ENCODE data around the gene RSPH10B2. TPM values are rescaled to one million over a fixed set of nuclear protein-coding genes. Genes with fewer than 3 reads are reported as not detected.
"Not testable (repeated sequence)": the region's sequence is repeated elsewhere in the genome, so short reads cannot be mapped to it uniquely, and the experiment has no call there.

The RSPH10B2 gene
- total RNA-seq, 1 donor from 2014 or later, result 0.20 TPM

- not testable (repeated sequence) for DNase-seq (ENCODE audit: low read depth)
Observed at GRCh38 chr7:6789353-6789752, 35.5 kb downstream of the RSPH10B2 start.

GRCh38 chr7:6792113-6792872 lies 38.4 kb downstream of the RSPH10B2 start:
- peak; percentile 78 for DNase-seq (ENCODE audit: low read depth)

GRCh38 chr7:6794276-6794675 lies 40.4 kb downstream of the RSPH10B2 start:
- not testable (repeated sequence) for DNase-seq (ENCODE audit: low read depth)

- not testable (repeated sequence) for DNase-seq (ENCODE audit: low read depth)
Observed at GRCh38 chr7:6797218-6797617, 43.3 kb downstream of the RSPH10B2 start.

- not testable (repeated sequence) for DNase-seq (ENCODE audit: low read depth)
Observed at GRCh38 chr7:6798047-6798446, 44.1 kb downstream of the RSPH10B2 start.

- DNase-seq (ENCODE audit: low read depth), result not testable (repeated sequence)
Observed at GRCh38 chr7:6799887-6800286, 46.0 kb downstream of the RSPH10B2 start.

- not testable (repeated sequence) for DNase-seq (ENCODE audit: low read depth)
Observed at GRCh38 chr7:6800331-6800730, 46.4 kb downstream of the RSPH10B2 start.

GRCh38 chr7:6807393-6807918 lies 53.6 kb downstream of the RSPH10B2 start:
- DNase-seq (ENCODE audit: low read depth), result not testable (repeated sequence)

GRCh38 chr7:6807959-6808358 lies 54.1 kb downstream of the RSPH10B2 start:
- DNase-seq (ENCODE audit: low read depth), result not testable (repeated sequence)

- not testable (repeated sequence) for DNase-seq (ENCODE audit: low read depth)
Observed at GRCh38 chr7:6813011-6813410, 59.1 kb downstream of the RSPH10B2 start.

GRCh38 chr7:6815470-6815869 lies 61.6 kb downstream of the RSPH10B2 start:
- not testable (repeated sequence) for DNase-seq (ENCODE audit: low read depth)

GRCh38 chr7:6821622-6822021 lies 67.7 kb downstream of the RSPH10B2 start:
- not testable (repeated sequence) for DNase-seq (ENCODE audit: low read depth)

GRCh38 chr7:6825236-6826125 lies 71.6 kb downstream of the RSPH10B2 start:
- DNase-seq (ENCODE audit: low read depth), result not testable (repeated sequence)

- DNase-seq (ENCODE audit: low read depth), result peak; percentile 18
Observed at GRCh38 chr7:6826151-6826550, 72.2 kb downstream of the RSPH10B2 start, which contains the start of gene CCZ1B. Gene CCZ1B (minus strand): TSS chr7:6826275. CDS start chr7:6826197, 78 bp downstream.

- not testable (repeated sequence) for DNase-seq (ENCODE audit: low read depth)
Observed at GRCh38 chr7:6827180-6827579, 73.3 kb downstream of the RSPH10B2 start.

GRCh38 chr7:6829616-6830015 lies 75.7 kb downstream of the RSPH10B2 start:
- not testable (repeated sequence) for DNase-seq (ENCODE audit: low read depth)

GRCh38 chr7:6830026-6830425 lies 76.1 kb downstream of the RSPH10B2 start:
- DNase-seq (ENCODE audit: low read depth), result not testable (repeated sequence)

- no peak for DNase-seq (ENCODE audit: low read depth)
Observed at GRCh38 chr7:6831018-6831725, 77.3 kb downstream of the RSPH10B2 start.

GRCh38 chr7:6833636-6834035 lies 79.7 kb downstream of the RSPH10B2 start:
- DNase-seq (ENCODE audit: low read depth), result no peak

GRCh38 chr7:6835521-6835920 lies 81.6 kb downstream of the RSPH10B2 start:
- not testable (repeated sequence) for DNase-seq (ENCODE audit: low read depth)

- DNase-seq (ENCODE audit: low read depth), result not testable (repeated sequence)
Observed at GRCh38 chr7:6837081-6837480, 83.2 kb downstream of the RSPH10B2 start.
